Hepatocyte (in vitro differentiated cells): ENCODE results near the gene PRPF19.

Experiments used
- CTCF ChIP-seq: fragments of 200-600 bp; sonication (generic); IDR thresholded peaks from 2 replicates; pipeline ENCODE4 v1.5.1; 2016; ENCODE audit warnings: antibody characterized with exemption, mild to moderate bottlenecking; ENCODE audit not compliant: poor library complexity
- EZH2 ChIP-seq: fragments of 200-600 bp; sonication (generic); IDR thresholded peaks from 2 replicates; pipeline ENCODE4 v1.6.1; 2016; ENCODE audit warnings: antibody characterized with exemption, mild to moderate bottlenecking, borderline replicate concordance
- EZH2phosphoT487 ChIP-seq: fragments of 200-600 bp; sonication (generic); IDR thresholded peaks from one replicate; pipeline ENCODE4 v1.6.1; 2018; ENCODE audit warnings: antibody characterized with exemption, mild to moderate bottlenecking, low read depth, moderate library complexity; ENCODE audit not compliant: unreplicated experiment, severe bottlenecking

GRCh38 chr11:60879104-60879503, 27.3 kb downstream of the PRPF19 start:
- TF ChIP-seq EZH2 = no peak
- no peak for TF ChIP-seq CTCF
- no peak for TF ChIP-seq EZH2phosphoT487
